ENCODE measurements around the gene LRRFIP1.
A peak's percentile ranks its signal among the peaks of the same experiment; 100 is the strongest.
"Not testable (repeated sequence)": the region's sequence is repeated elsewhere in the genome, so short reads cannot be mapped to it uniquely, and the experiment has no call there.

Gene LRRFIP1

DNA sequence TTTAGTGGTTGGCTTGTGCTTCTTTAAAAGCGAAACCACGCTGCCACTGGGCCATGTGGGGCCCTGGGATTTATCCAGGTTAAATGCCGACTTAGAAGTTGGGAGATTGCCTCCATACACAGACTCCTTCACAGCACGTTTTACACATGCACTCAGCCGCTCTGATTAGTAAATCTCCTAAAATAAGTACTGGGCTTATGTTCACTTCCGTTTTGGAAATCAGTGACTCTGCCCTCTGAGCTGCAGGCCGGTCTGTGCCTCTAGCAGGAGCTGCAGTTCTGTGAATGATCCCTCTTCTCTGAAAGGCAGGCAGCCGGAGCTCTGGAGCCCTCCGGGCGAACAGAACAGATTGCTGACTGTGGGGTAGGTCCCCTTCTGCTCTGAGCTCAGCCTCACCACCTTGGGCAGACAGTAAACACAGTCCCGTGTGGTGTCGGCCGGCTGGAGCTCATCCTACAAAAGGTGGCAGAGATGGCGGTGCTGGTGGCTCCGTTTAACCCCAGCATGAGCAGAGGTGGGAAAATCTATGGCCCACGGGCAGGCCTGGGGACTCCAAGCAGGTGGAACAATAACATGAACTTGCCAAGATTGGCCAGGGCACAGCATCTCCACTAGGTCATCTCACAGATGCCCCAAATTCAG is 27.1 kb upstream of the LRRFIP1 start:
- no peak overlapping the region for H3K4me3 ChIP-seq (ENCODE audit: low read length)
- no peaks in the 10 kb centered on the region for H3K36me3 ChIP-seq (ENCODE audit: control insufficient read depth, low read depth, low read length)
- H3K27ac ChIP-seq (ENCODE audit: low read length): no peak overlapping the region
- H3K4me1 ChIP-seq (ENCODE audit: control insufficient read depth, low read depth, low read length): peaks cover 21% of the 10 kb centered on the region
- H3K9me3 ChIP-seq (ENCODE audit: control insufficient read depth, low read depth, low read length): no peaks in the 10 kb centered on the region
- H3K27me3 ChIP-seq (ENCODE audit: control insufficient read depth, insufficient read depth, low read length): no peaks in the 10 kb centered on the region
- no peak overlapping the region for H3K9ac ChIP-seq (ENCODE audit: low read length)

DNA sequence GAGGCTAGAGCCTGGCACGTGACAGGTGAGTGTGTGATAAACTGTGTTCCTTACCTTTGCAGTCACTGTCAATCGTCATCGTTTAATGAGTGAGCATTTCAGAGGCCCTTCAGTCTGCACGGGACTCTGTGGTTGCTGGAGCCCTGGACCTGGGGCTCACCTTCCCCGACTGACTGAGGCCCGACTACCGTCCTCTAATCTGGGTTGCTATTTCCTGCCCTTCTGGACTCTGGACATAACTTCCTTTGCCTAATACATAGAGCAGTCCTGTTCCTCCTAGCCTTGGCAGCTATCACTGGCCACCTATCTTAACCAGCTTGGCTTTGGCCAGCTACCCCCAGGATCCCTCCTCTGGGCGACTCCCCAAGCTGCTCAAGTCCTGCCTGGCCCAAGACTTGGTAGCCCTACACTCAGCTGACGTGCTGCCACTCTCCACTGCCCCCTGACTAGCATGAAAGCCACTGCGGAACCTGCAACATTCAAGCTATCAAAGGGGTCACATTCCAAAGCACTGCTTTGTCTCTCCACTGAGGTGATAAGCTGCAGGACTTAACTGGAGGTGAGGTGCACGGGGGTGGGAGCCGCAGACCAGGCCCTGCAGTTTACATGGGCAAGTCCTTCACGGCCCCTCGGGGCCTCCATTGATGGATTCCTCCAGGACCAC is 25.8 kb upstream of the LRRFIP1 start:
- Histone ChIP-seq H3K4me3 (ENCODE audit: low read length) (no peak overlapping the region), H3K4me1 (ENCODE audit: control insufficient read depth, low read depth, low read length) (peaks cover 20% of the 10 kb centered on the region), H3K36me3 (ENCODE audit: control insufficient read depth, low read depth, low read length) (no peaks in the 10 kb centered on the region), H3K27ac (ENCODE audit: low read length) (no peak overlapping the region), H3K27me3 (ENCODE audit: control insufficient read depth, insufficient read depth, low read length) (no peaks in the 10 kb centered on the region), H3K9ac (ENCODE audit: low read length) (no peak overlapping the region), H3K9me3 (ENCODE audit: control insufficient read depth, low read depth, low read length) (no peaks in the 10 kb centered on the region)

DNA sequence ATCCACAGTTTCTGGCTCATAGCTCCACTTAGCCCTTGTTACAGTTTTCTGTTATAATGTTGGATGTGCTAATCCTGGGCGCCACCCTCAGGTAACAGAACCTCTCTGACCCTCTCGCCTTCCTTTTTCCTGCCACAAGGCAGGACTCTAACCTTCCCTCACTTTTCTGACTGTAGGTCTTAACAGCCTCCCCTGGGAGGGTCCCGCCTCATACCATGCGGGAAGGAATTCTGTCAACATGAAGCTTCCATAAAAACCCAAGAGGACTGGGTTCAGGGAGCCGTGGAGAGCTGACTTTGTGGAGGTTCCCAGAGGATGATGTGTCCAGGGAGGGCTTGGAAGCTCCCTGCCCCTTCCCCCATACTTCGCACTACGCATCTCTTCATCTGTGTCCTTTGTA is 25.0 kb upstream of the LRRFIP1 start:
- Histone ChIP-seq H3K36me3 (ENCODE audit: control insufficient read depth, low read depth, low read length) (no peaks in the 10 kb centered on the region), H3K9ac (ENCODE audit: low read length) (no peak overlapping the region), H3K27me3 (ENCODE audit: control insufficient read depth, insufficient read depth, low read length) (no peaks in the 10 kb centered on the region)

DNA sequence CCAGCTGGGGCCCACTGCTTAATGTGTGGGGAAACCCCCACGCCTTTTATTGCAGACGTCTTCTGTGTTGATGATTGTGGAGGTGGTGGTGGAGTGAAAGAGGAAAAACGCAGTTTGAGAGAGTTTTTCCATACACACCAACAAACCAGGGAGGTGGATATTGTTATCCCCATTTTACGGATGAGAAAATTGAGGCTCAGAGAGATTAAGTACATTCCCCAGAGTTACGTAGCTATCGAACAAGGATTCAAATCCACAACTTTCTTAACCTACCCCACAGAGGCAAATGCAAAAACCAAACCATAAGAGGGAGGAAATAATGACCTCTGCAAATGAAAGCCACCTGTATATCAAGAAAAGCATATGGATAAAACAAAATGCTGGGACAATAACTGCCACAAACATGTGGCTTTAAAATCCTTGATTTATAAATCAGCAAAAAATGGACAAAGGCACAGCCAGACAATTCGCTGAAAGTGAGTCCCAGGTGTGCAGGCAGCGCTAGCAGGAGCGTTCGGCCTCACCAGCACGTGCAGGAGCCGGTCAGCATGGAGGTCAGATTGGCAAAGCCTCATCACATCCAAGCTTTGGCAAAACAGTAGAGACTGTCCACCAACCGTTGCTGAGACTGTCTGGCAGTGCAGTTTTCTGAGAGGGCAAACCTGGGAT is 24.2 kb upstream of the LRRFIP1 start:
- Histone ChIP-seq H3K4me1 (ENCODE audit: control insufficient read depth, low read depth, low read length) (peaks cover 20% of the 10 kb centered on the region), H3K4me3 (ENCODE audit: low read length) (no peak overlapping the region), H3K27me3 (ENCODE audit: control insufficient read depth, insufficient read depth, low read length) (no peaks in the 10 kb centered on the region), H3K27ac (ENCODE audit: low read length) (no peak overlapping the region), H3K9me3 (ENCODE audit: control insufficient read depth, low read depth, low read length) (no peaks in the 10 kb centered on the region), H3K36me3 (ENCODE audit: control insufficient read depth, low read depth, low read length) (no peaks in the 10 kb centered on the region), H3K9ac (ENCODE audit: low read length) (no peak overlapping the region)

More for the DNA sequence above, 25.0 kb upstream of the LRRFIP1 start:
- H3K9me3 ChIP-seq (ENCODE audit: control insufficient read depth, low read depth, low read length): no peaks in the 10 kb centered on the region
- H3K4me1 ChIP-seq (ENCODE audit: control insufficient read depth, low read depth, low read length): peaks cover 20% of the 10 kb centered on the region
- no peak overlapping the region for H3K27ac ChIP-seq (ENCODE audit: low read length)
- no peak overlapping the region for H3K4me3 ChIP-seq (ENCODE audit: low read length)

DNA sequence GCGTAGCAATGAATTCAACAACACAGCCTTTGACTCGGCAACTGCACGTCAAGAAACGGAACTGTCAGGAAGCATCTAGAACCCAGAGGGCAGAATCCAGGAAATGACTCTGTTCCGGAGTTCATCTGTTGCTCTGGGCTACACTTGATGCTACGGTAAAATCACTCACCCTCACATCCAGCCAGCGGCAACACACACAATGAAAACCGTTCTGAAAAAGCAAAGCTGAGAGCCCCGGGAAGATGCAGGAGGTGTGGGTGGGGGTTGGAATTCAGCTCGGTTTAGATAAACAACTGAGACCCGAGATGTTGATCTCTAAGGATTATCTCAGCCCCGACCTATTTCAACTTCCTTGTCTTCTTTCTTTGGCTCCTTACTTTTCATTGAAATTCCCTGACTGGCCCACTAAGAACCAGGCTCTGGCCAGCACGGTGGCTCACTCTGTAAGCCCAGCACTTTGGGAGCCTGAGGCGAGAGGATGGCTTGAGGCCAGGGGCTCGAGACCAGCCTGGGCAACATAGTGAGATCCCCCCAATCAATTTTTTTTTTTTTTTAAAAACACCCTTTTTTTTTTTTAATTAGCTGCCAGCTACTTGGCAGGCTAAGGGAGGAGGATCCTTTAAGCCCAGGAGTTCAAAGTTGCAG is 23.5 kb upstream of the LRRFIP1 start:
- Histone ChIP-seq H3K4me3 (ENCODE audit: low read length) (no peak overlapping the region), H3K27ac (ENCODE audit: low read length) (no peak overlapping the region), H3K9me3 (ENCODE audit: control insufficient read depth, low read depth, low read length) (no peaks in the 10 kb centered on the region), H3K36me3 (ENCODE audit: control insufficient read depth, low read depth, low read length) (no peaks in the 10 kb centered on the region), H3K9ac (ENCODE audit: low read length) (no peak overlapping the region), H3K27me3 (ENCODE audit: control insufficient read depth, insufficient read depth, low read length) (no peaks in the 10 kb centered on the region), H3K4me1 (ENCODE audit: control insufficient read depth, low read depth, low read length) (peaks cover 20% of the 10 kb centered on the region)

DNA sequence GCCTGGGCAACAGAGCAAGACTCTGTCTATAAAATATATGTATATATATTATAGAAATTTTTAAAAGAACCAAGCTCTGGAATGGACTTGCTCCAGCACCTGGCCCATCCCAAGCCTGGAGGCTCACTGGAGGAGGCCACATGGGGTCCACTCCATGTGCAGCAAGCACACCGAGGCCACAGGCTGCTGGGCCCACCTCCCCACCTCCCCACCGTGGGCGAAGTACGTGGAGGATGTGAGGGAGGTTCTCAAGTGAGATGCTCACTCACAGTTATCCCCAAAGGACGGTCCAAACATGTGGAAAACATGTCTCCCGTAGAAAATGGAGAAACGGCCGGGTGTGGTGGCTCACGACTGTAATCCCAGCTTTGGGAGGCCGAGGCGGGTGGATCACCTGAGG is 23.0 kb upstream of the LRRFIP1 start:
- Histone ChIP-seq H3K27ac (ENCODE audit: low read length) (no peak overlapping the region), H3K27me3 (ENCODE audit: control insufficient read depth, insufficient read depth, low read length) (no peaks in the 10 kb centered on the region), H3K36me3 (ENCODE audit: control insufficient read depth, low read depth, low read length) (no peaks in the 10 kb centered on the region), H3K9me3 (ENCODE audit: control insufficient read depth, low read depth, low read length) (no peaks in the 10 kb centered on the region), H3K9ac (ENCODE audit: low read length) (no peak overlapping the region), H3K4me1 (ENCODE audit: control insufficient read depth, low read depth, low read length) (peaks cover 20% of the 10 kb centered on the region), H3K4me3 (ENCODE audit: low read length) (no peak overlapping the region)

DNA sequence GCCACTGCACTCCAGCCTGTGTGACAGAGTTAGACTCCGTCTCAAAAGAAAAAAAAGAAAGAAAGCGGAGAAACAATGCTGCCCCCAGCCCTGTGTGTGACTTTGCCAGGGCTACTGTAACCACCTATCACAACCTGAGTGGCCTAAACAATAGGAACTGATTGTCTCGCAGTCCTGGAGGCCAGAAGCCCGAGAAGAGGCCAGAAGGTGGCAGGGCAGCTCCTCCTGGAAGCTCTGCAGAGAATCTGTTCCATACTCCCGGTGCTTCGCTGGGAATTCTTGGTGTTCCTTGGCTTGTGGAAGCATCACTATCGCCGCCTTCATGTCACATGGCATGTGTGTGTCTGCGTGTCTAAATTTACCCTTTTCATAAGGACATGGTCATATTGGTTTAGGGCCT is 22.4 kb upstream of the LRRFIP1 start:
- H3K27ac ChIP-seq (ENCODE audit: low read length): no peak overlapping the region
- no peaks in the 10 kb centered on the region for H3K9me3 ChIP-seq (ENCODE audit: control insufficient read depth, low read depth, low read length)
- H3K27me3 ChIP-seq (ENCODE audit: control insufficient read depth, insufficient read depth, low read length): no peaks in the 10 kb centered on the region
- no peak overlapping the region for H3K4me3 ChIP-seq (ENCODE audit: low read length)
- no peaks in the 10 kb centered on the region for H3K36me3 ChIP-seq (ENCODE audit: control insufficient read depth, low read depth, low read length)
- peaks cover 20% of the 10 kb centered on the region for H3K4me1 ChIP-seq (ENCODE audit: control insufficient read depth, low read depth, low read length)
- H3K9ac ChIP-seq (ENCODE audit: low read length): no peak overlapping the region

DNA sequence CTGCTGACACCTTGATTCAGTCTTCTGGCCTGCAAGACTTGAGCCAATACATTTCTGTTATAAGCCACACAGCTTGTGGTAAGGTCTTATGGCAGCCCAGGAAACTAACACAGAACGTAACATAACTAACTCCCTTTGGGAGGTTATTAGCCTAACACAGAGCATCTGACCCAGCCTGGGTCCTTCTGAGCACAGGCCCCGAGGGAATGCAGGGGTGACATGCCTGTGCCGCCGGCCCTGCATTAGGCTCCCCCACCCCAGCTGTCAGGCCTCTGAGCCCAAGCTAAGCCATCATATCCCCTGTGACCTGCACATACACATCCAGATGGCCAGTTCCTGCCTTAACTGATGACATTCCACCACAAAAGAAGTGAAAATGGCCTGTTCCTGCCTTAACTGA is 20.9 kb upstream of the LRRFIP1 start:
- not testable (repeated sequence) for H3K36me3 ChIP-seq (ENCODE audit: control insufficient read depth, low read depth, low read length); H3K4me3 ChIP-seq (ENCODE audit: low read length); H3K9me3 ChIP-seq (ENCODE audit: control insufficient read depth, low read depth, low read length); H3K9ac ChIP-seq (ENCODE audit: low read length); H3K27me3 ChIP-seq (ENCODE audit: control insufficient read depth, insufficient read depth, low read length); H3K27ac ChIP-seq (ENCODE audit: low read length)
- peaks cover 17% of the 10 kb centered on the region for H3K4me1 ChIP-seq (ENCODE audit: control insufficient read depth, low read depth, low read length)

DNA sequence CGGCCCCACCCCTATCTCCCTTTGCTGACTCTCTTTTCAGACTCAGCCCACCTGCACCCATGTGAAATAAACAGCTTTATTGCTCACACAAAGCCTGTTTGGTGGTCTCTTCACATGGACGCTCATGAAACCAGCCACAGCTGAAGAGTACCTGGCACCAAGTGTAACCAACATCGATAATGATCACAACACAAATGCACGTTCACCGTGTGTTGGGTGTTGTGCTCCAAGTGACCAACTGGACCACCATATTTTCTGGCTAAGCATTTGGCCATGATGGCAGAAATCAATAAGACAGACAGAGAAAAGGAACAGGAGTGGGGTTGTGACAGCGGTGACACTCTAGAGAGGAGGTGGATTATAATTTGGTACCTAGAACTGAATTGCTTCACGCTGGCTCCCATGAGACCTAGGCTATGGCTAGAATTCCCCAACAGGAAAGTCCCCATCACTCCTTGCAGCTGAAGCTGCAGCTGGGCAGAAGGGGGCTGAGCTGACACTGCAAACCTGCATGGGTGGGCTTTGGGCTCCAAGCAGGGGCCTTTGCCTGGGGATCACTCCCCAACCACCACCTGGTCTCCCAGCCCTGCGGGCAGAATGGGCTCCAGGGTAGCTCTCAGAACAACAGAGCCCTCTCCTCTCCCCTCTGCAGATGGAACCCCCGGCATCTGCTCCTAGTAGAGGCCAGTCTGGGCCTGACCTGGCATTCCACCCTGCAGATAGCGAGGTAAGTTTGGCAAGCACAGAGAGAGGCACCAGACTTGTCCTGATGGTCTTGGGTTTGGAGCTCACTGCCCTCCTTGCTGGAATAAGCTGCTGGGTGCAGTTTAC is 14.6 kb upstream of the LRRFIP1 start:
- peak overlapping the region; percentile 11 for H3K9ac ChIP-seq (ENCODE audit: low read length)
- no peaks in the 10 kb centered on the region for H3K9me3 ChIP-seq (ENCODE audit: control insufficient read depth, low read depth, low read length)
- no peak overlapping the region for H3K27ac ChIP-seq (ENCODE audit: low read length)
- peaks cover 32% of the 10 kb centered on the region for H3K4me1 ChIP-seq (ENCODE audit: control insufficient read depth, low read depth, low read length)
- no peaks in the 10 kb centered on the region for H3K27me3 ChIP-seq (ENCODE audit: control insufficient read depth, insufficient read depth, low read length)
- H3K4me3 ChIP-seq (ENCODE audit: low read length): no peak overlapping the region
- no peaks in the 10 kb centered on the region for H3K36me3 ChIP-seq (ENCODE audit: control insufficient read depth, low read depth, low read length)

DNA sequence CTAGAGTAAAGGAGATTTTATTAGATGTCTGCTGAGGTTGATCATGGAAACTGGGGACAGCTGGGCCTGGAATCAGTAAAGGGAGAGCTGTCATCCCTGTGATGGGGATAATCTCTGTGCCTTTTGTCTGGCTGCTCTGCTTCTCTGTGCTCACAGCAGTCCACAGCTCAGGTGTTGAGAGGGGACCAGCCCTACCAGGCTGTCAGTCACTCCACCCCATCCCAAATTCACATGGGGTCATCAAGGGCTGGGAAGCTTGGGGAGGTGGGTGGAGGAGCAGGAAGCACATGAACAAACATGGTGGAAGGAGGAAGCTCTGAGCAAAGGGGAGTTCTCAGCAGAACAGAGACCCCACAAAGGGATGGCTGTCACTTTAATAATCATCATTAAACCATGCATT is 13.7 kb upstream of the LRRFIP1 start:
- Histone ChIP-seq H3K4me1 (ENCODE audit: control insufficient read depth, low read depth, low read length) (peaks cover 32% of the 10 kb centered on the region), H3K27ac (ENCODE audit: low read length) (peak overlapping the region; percentile 49), H3K9ac (ENCODE audit: low read length) (peak overlapping the region; percentile 11), H3K9me3 (ENCODE audit: control insufficient read depth, low read depth, low read length) (no peaks in the 10 kb centered on the region), H3K27me3 (ENCODE audit: control insufficient read depth, insufficient read depth, low read length) (no peaks in the 10 kb centered on the region), H3K36me3 (ENCODE audit: control insufficient read depth, low read depth, low read length) (no peaks in the 10 kb centered on the region), H3K4me3 (ENCODE audit: low read length) (no peak overlapping the region)

DNA sequence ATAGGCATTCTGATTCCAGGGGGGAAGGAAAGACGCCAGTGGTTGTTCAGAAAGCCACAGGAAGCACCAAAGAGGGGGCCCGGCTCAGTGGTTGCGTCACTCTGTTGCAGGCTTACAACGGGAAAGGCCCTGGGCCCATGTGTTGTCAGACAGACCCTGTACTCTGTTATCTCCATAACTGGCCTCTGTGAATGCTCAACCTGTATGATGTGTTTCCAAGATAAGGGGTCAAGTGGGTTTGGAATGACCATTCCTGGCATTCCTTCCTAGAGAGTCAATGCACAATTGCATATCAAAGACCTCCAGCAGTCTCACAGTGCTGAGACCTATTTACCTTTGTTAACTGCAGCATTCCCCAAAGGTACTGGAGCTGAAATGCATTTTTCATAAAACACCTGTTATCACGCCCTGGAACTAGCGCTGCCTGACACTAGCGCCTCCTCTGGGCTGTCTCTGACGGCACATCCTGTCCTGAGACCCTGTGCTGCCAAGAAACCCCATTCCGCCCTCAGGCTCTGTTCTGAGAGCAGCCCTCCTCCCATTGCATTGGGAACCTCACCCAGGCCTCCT is 13.2 kb upstream of the LRRFIP1 start:
- Histone ChIP-seq H3K27me3 (ENCODE audit: control insufficient read depth, insufficient read depth, low read length) (no peaks in the 10 kb centered on the region), H3K9me3 (ENCODE audit: control insufficient read depth, low read depth, low read length) (no peaks in the 10 kb centered on the region), H3K4me1 (ENCODE audit: control insufficient read depth, low read depth, low read length) (peaks cover 32% of the 10 kb centered on the region), H3K9ac (ENCODE audit: low read length) (peak overlapping the region; percentile 11), H3K27ac (ENCODE audit: low read length) (peak overlapping the region; percentile 49), H3K4me3 (ENCODE audit: low read length) (no peak overlapping the region), H3K36me3 (ENCODE audit: control insufficient read depth, low read depth, low read length) (no peaks in the 10 kb centered on the region)

All from iPS-18a (cell line).